GM18511 (cell line): ENCODE measurements around the gene ENO2.

ENCODE experiments used
- ATAC-seq: cut with Tn5 transposase; IDR thresholded peaks from one replicate; pipeline ENCODE4 v1.9.1; 2021; ENCODE audit warnings: mild to moderate bottlenecking, moderate library complexity; ENCODE audit not compliant: unreplicated experiment

The ENO2 gene

GRCh38 chr12:6946920-6947374 is 32.6 kb downstream of the ENO2 start:
- ATAC-seq, result no peak

GRCh38 chr12:6947615-6948014 is 33.2 kb downstream of the ENO2 start:
- ATAC-seq, result no peak

- no peak for ATAC-seq
These were observed 34.7 kb downstream of the ENO2 start for GRCh38 chr12:6948873-6949594.

GRCh38 chr12:6950401-6950801 is 36.0 kb downstream of the ENO2 start:
- no peak for ATAC-seq

GRCh38 chr12:6950811-6951540 is 36.6 kb downstream of the ENO2 start, which contains the start of gene PTPN6:
Gene PTPN6 (plus strand): TSS chr12:6951356. CDS start chr12:6951513, 157 bp downstream.
- peak; percentile 32 for ATAC-seq

- ATAC-seq, result no peak
These were observed 37.3 kb downstream of the ENO2 start for GRCh38 chr12:6951551-6952120.

- ATAC-seq, result no peak
These were observed 37.9 kb downstream of the ENO2 start for GRCh38 chr12:6952121-6952862.

GRCh38 chr12:6952863-6953441 is 38.6 kb downstream of the ENO2 start:
- no peak for ATAC-seq

GRCh38 chr12:6953442-6954315 is 39.3 kb downstream of the ENO2 start:
- peak; percentile 47 for ATAC-seq

- no peak for ATAC-seq
These were observed 40.1 kb downstream of the ENO2 start for GRCh38 chr12:6954316-6955107.

- ATAC-seq, result no peak
These were observed 41.0 kb downstream of the ENO2 start for GRCh38 chr12:6955108-6956020.

- no peak for ATAC-seq
These were observed 41.8 kb downstream of the ENO2 start for GRCh38 chr12:6956021-6956727.

- no peak for ATAC-seq
These were observed 42.8 kb downstream of the ENO2 start for GRCh38 chr12:6957151-6957701.

GRCh38 chr12:6957741-6958608 is 43.6 kb downstream of the ENO2 start:
- no peak for ATAC-seq

- ATAC-seq, result no peak
These were observed 44.3 kb downstream of the ENO2 start for GRCh38 chr12:6958609-6959057.
